Measurements from ENCODE around the gene LMO2.

GRCh38 chr11:33930317-33931021, 38.6 kb upstream of the LMO2 start:
- TF ChIP-seq, protein P1, sequence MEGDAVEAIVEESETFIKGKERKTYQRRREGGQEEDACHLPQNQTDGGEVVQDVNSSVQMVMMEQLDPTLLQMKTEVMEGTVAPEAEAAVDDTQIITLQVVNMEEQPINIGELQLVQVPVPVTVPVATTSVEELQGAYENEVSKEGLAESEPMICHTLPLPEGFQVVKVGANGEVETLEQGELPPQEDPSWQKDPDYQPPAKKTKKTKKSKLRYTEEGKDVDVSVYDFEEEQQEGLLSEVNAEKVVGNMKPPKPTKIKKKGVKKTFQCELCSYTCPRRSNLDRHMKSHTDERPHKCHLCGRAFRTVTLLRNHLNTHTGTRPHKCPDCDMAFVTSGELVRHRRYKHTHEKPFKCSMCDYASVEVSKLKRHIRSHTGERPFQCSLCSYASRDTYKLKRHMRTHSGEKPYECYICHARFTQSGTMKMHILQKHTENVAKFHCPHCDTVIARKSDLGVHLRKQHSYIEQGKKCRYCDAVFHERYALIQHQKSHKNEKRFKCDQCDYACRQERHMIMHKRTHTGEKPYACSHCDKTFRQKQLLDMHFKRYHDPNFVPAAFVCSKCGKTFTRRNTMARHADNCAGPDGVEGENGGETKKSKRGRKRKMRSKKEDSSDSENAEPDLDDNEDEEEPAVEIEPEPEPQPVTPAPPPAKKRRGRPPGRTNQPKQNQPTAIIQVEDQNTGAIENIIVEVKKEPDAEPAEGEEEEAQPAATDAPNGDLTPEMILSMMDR (IDR thresholded peaks at IDR 0.05; ENCODE audit: insufficient read depth, low read depth, low read length), result no peak
- no peak for TF ChIP-seq EZH2 (IDR thresholded peaks at IDR 0.05; ENCODE audit: insufficient read depth, low read length)

All from astrocyte (in vitro differentiated cells and primary cell).